NCI-H128 (cell line): ENCODE measurements around the gene GSTT2B.
"Not testable (repeated sequence)": the region's sequence is repeated elsewhere in the genome, so short reads cannot be mapped to it uniquely, and the experiment has no call there.

Source experiments
- DNase-seq: peaks from one replicate; lab custom pipeline; 2025; ENCODE audit not compliant: unreplicated experiment; lab: John Stamatoyannopoulos, UW

Gene GSTT2B

DNA sequence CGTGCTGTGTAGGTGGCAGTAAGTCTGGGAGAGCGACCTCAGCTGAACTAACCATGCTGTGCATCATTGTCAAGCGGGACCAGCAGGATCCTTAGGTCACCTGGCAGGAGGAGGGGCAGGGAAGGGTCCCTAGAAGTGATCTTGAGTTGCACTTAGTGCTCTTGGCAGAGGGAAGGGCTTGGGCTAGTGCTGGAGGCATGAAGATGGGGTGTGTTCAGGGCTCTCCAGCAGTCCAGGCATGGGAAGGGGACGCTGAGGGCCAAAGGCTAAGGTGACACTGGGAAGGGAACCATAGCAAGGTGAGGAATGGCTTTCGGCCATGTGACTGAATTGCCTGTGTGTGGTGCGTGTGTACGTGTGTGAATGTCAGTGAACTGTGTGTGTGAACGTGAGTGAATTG is 25.1 kb upstream of the GSTT2B start:
- not testable (repeated sequence) for DNase-seq

DNA sequence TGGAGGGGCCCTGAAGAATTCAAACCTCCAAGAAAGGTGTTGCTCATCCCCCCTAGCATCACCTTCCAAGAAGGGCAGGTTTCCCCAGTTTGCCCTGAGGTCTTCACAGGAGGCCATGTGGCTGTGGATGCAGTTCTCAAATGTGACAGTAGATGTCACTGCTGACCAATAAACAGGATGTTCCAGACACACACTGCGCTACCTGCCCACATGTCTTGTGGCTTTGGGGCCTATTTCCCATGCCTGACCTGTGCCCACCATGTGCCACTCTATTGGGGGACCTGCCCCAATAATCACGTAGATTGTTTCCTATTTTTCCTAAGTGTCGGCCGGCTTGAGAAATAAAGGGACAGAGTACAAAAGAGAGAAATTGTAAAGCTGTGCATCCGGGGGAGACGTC is 23.4 kb upstream of the GSTT2B start:
- DNase-seq = no peak

GRCh38 chr22:23980567-23980966 is 19.6 kb upstream of the GSTT2B start:
- not testable (repeated sequence) for DNase-seq

DNA sequence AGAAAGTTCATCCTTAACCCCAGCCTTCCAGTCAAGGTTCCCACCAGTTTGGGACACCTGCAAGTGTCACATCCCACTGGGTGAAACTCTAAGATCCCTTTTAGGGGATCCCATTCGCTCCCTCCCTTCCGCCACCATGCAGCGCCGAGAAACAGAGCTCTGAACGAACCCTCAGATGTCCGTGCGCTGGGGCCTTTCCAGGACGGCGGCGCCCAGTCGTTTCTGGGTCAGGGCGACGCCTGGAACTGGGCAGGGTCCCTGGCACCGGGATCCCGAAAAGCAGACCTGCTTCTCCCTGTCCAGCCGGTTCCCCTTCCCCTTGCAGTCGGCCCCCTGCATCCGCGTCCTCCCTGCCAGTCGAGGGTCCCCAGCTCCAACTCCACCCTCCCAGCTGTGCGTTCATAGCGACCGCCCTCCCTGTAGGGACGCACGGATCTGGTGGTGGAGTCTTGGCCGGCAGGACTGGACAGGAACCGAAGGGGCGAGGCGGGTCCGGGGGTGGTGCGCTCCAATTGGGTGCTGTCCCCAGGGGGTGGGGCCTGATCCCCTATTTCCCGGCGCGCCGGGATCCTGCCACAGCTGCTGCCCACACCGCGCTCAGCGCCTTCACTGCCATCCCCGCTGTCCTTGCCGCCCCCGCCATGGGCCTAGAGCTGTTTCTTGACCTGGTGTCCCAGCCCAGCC is 18.7 kb upstream of the GSTT2B start, which contains the start of gene GSTT2:
Gene GSTT2 (plus strand): TSS at position 578 of the 684 bp plus-strand sequence.
- DNase-seq = not testable (repeated sequence)

- DNase-seq = not testable (repeated sequence)
Observed at GRCh38 chr22:23977304-23977703, 16.3 kb upstream of the GSTT2B start.

DNA sequence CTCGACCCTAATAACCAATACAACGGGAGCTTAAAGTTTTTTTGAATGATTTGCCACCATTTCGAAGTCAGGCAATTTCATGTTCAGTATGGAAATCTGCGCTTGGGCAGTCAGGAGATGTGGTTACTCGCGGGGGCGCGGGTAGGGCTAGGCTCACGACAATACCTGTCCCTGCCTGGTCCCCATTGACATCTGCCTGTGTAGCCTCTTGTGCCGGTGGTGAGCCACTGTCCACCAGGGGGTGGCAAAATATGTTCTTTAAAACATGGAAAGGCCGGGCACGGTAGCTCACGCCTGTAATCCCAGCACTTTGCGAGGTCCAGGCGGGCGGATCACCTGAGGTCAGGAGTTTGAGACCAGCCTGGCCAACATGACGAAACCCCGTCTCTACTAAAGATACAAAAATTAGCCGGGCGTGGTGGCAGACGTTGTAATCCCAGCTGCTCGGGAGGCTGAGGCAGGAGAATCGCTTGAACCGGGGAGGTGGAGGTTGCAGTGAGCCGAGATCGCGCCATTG is 13.9 kb upstream of the GSTT2B start:
- not testable (repeated sequence) for DNase-seq

DNA sequence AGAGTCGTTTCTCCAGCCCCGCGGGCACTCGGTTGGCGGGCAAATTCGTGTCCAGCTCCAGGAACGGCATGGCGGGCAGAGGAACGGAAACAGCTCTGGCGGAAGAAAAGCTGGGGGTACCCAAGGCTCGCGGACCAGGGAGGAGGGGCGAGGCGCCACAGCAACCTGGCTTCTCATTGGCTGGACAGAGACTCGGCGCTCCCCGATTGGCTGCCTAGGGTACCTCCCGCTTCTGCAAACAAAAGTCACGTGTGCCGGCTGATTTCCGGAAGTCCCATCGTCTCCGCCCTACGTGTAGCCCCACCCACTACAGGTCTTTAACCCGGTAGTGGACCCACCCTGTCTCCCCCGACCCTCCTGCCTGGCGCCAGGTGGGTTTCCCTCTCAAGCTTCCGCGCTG is 13.3 kb upstream of the GSTT2B start, which contains the start of gene DDT:
Gene DDT (minus strand): TSS at position 97 of the 400 bp plus-strand sequence. CDS start 27 bp downstream, at position 70.
- DNase-seq = not testable (repeated sequence)

DNA sequence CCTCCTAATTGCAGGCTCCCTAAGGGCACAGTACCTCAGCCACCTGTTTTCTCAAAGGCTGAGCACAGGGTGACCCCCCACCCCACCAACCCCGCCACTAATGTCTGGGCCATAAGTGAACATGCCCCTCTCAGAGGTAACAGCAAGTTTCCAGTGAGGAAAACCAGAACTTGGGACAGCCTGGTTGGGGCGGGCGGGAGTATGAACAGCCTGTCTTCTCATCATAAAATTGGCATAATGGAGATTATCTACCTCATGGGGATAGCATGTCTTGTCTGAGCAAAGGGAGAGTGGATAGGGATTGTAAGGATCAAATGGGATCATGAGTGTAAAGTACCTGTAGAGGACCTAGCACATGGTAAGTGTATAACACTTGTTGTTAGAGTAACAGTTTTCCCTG is 10.9 kb upstream of the GSTT2B start:
- DNase-seq = not testable (repeated sequence)

GRCh38 chr22:23970816-23971486 is 10.0 kb upstream of the GSTT2B start:
- no peak for DNase-seq

- DNase-seq = no peak
Observed at GRCh38 chr22:23970201-23970641, 9.2 kb upstream of the GSTT2B start.

DNA sequence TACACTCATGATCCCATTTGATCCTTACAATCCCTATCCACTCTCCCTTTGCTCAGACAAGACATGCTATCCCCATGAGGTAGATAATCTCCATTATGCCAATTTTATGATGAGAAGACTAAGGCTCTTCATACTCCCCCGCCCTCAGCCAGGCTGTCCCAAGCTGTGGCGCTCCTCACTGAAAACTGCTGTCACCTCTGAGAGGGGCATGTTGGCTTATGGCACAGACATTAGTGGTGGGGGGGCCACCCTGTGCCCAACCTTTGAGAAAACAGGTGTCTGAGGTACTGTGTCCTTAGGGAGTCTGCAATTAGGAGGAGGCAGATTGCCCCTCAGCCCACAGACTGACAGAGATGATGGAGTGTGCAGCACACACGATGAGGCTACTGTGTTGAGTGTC is 8.1 kb upstream of the GSTT2B start:
- no peak for DNase-seq

DNA sequence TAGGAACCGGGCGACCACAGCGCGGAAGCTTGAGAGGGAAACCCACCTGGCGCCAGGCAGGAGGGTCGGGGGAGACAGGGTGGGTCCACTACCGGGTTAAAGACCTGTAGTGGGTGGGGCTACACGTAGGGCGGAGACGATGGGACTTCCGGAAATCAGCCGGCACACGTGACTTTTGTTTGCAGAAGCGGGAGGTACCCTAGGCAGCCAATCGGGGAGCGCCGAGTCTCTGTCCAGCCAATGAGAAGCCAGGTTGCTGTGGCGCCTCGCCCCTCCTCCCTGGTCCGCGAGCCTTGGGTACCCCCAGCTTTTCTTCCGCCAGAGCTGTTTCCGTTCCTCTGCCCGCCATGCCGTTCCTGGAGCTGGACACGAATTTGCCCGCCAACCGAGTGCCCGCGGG is 5.6 kb upstream of the GSTT2B start, which contains the start of gene DDTL:
Gene DDTL (plus strand): TSS at position 321 of the 400 bp plus-strand sequence. CDS start 27 bp downstream, at position 348.
- not testable (repeated sequence) for DNase-seq

DNA sequence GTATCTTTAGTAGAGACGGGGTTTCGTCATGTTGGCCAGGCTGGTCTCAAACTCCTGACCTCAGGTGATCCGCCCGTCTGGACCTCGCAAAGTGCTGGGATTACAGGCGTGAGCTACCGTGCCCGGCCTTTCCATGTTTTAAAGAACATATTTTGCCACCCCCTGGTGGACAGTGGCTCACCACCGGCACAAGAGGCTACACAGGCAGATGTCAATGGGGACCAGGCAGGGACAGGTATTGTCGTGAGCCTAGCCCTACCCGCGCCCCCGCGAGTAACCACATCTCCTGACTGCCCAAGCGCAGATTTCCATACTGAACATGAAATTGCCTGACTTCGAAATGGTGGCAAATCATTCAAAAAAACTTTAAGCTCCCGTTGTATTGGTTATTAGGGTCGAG is 5.1 kb upstream of the GSTT2B start:
- DNase-seq = not testable (repeated sequence)

DNA sequence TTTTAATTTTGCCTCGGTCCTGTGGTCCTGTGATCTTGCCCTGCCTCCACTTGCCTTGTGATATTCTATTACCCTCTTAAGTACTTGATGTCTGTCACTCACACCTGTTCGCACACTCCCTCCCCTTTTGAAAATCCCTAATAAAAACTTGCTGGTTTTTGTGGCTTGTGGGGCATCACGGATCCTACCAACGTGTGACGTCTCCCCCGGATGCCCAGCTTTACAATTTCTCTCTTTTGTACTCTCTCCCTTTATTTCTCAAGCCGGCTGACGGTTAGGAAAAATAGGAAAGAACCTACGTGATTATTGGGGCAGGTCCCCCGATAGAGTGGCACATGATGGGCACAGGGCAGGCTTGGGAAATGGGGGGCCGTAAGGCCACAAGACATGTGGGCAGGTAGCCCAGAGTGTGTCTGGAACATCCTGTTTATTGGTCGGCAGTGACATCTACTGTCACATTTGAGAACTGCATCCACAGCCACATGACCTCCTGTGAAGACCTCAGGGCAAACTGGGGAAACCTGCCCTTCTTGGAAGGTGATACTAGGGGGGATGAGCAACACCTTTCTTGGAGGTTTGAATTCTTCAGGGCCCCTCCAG is 4.6 kb downstream of the GSTT2B start:
- DNase-seq = peak; percentile 50

DNA sequence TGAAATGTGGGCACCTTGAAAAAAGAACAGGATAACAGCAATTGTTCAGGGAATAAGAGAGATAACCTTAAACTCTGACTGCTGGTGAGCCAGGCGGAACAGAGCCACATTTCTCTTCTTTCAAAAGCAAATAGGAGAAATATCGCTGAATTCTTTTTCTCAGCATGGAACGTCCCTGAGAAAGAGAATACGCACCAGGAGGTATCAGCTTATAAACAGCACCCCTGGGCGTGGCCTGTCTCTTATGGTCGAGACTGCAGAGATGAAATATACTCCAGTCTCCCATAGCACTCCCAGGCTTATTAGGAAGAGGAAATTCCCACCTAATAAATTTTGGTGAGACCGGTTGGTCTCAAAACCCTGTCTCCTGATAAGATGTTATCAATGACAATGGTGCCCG is 5.1 kb downstream of the GSTT2B start:
- not testable (repeated sequence) for DNase-seq

- not testable (repeated sequence) for DNase-seq
Observed at GRCh38 chr22:23954991-23955305, 6.0 kb downstream of the GSTT2B start.

DNA sequence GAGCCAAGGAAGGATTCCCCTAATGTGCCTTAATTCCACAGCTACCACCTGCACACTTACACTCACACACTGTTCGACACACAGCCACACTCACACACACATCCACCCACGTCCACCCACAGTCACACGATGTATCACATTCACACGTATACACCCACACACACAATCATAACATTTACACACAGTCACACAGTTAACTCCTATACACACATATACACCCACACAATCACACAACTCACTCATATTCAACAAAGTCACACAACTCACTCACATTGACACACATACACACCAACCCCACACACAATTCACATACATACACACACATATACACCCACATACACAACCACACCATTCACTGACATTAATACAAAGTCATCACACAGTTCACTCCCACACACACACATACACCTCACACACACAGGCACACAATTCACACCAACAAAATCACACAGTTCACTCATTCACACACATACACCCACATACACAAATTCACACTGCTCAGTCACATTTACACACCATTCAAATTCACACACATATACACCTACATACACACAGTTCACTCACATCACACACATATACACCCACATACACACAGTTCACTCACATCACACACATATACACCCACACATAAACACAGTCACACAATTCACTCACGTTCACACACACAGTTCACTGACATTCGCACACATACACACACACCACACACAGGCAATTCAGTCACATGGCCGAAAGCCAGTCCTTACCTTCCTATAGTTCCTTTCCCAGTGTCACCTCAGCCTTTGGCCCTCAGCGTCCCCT is 6.6 kb downstream of the GSTT2B start:
- not testable (repeated sequence) for DNase-seq

DNA sequence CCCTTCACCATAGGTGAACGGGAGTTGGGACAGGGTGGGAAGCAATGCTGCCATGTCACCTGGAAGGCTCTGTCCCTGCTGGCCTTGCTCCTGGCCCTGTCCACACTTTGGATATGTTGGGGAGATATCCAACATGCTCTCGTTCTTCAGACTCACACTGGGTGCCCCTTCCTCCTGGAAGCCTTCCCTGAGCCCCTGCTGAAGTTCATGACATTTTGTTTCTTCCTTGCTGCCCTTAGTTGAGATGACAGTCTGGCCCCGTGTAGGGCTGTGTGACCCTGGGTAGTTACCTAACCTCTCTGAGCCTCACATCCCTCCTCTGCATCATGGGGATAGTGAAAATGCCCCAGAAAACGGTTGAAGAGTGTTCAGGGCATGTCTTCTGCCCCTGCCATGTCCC is 7.5 kb downstream of the GSTT2B start:
- not testable (repeated sequence) for DNase-seq

DNA sequence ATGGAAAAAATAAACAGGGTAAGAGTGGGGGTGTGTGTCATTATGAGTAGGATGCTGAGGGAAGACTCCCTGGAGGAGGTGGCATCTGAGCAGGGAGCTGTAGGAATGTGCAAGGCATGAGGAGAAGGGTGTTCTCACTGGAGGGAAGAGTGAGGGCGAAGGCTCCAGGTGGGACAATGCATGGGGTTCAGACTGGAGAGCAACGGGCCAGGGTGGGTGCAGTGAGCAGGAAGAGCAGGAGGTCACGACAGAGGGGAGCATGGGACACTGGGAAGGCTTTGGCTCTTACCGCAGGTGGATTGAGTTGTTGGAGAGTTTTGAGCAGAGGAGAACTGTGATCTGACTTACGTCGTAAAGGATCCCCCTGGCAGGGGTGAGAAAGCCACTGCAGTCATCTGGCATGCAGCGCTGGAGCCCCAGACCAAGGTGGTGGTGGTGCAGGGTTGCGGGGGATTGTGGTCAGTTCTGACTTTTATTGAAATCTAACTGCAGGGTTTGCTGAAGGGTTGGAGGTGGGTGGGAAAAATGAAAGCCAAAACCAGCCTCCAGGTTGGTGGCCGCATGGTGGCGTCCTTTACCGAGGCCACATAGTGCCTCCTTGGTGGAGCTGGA is 8.1 kb downstream of the GSTT2B start:
- DNase-seq = not testable (repeated sequence)

DNA sequence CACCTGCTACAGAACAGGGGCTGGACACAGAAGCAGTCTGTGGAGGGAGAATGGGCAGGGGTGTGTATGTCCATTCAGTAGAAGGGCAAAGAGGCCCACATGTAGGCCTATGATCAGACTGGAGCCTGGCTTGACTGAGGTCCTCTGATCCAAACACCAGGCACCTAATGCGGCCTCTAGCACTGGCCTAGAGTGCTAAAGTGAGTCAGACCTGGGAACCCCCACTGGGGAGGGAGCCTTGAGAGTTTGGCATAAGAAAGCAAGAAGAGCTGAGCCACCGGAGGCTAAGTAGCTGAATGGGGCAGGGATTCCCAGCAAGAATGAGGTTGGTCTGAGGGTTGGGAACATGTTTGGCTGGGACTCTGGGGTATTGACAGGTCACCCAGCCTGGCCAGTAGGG is 9.6 kb downstream of the GSTT2B start:
- not testable (repeated sequence) for DNase-seq
